ENCODE data around the gene SLC12A5.

The SLC12A5 gene

GRCh38 chr20:46006022-46006705 lies 22.9 kb upstream of the SLC12A5 start:
- peak; percentile 88 for FAIRE-seq
- no peak for DNase-seq (ENCODE audit: insufficient read length, low spot score)

GRCh38 chr20:46006964-46007363 lies 22.1 kb upstream of the SLC12A5 start:
- DNase-seq (ENCODE audit: insufficient read length, low spot score) (no peak), FAIRE-seq (no peak)

DNA sequence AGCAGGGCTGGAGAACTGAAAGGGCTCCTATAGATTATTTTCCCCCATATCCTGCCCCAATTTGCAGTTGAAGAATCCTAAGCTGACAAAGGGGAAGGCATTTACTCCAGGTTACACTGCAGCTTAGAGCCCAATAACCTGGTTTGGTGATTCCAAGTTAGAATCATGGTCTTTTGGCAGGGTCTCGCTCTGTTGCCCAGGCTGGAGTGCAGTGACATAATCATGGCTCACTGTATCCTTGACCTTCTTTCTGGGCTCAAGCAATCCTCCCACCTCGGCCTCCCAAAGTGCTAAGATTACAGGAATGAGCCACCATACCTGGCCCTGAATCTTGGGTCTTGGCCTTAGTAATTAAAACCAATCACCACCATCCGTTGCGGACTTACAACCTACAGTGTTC lies 21.3 kb upstream of the SLC12A5 start:
- FAIRE-seq = no peak

DNA sequence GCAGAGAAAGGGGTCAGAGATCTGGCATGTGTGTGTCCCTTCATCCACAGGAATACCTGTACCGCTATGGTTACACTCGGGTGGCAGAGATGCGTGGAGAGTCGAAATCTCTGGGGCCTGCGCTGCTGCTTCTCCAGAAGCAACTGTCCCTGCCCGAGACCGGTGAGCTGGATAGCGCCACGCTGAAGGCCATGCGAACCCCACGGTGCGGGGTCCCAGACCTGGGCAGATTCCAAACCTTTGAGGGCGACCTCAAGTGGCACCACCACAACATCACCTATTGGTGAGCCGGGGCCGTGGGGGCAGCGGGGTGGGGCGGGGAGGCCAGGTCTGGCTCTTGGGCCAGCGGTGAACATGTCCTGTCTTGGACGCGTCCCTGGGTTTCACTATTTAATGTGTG lies 19.2 kb upstream of the SLC12A5 start:
- DNase-seq (ENCODE audit: insufficient read length, low spot score) (no peak), FAIRE-seq (no peak)

More for the DNA sequence above, 21.3 kb upstream of the SLC12A5 start:
- DNase-seq (ENCODE audit: insufficient read length, low spot score) = no peak

DNA sequence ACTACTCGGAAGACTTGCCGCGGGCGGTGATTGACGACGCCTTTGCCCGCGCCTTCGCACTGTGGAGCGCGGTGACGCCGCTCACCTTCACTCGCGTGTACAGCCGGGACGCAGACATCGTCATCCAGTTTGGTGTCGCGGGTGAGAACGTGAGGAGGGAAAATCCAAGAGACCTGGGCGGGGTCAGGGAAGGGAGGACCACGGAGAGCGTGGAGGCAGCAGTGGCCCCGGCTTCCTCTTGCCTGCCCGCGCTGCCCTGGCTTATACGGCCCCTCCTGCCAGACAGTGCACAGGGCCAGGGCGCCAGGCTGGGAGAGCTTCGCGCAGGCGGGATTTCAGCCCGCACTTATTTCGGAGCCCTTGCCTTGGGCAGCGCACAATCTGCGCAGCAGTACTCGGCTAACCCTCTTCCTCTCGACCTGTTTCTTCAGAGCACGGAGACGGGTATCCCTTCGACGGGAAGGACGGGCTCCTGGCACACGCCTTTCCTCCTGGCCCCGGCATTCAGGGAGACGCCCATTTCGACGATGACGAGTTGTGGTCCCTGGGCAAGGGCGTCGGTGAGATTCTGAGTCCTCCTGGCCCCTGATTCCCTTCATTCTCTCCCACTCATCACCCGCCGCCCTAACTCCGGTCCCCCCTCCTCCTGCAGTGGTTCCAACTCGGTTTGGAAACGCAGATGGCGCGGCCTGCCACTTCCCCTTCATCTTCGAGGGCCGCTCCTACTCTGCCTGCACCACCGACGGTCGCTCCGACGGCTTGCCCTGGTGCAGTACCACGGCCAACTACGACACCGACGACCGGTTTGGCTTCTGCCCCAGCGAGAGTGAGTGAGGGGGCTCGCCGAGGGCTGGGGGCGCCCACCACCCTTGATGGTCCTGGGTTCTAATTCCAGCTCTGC lies 18.3 kb upstream of the SLC12A5 start:
- no peak for DNase-seq (ENCODE audit: insufficient read length, low spot score)
- FAIRE-seq = peak; percentile 59

GRCh38 chr20:46011631-46012482 lies 17.2 kb upstream of the SLC12A5 start:
- FAIRE-seq = peak; percentile 58
- no peak for DNase-seq (ENCODE audit: insufficient read length, low spot score)

GRCh38 chr20:46012921-46013320 lies 16.1 kb upstream of the SLC12A5 start:
- no peak for DNase-seq (ENCODE audit: insufficient read length, low spot score)
- peak; percentile 31 for FAIRE-seq

- FAIRE-seq (no peak), DNase-seq (ENCODE audit: insufficient read length, low spot score) (no peak)
These were observed 15.6 kb upstream of the SLC12A5 start for GRCh38 chr20:46013322-46013828.

- FAIRE-seq (peak; percentile 93), DNase-seq (ENCODE audit: insufficient read length, low spot score) (peak; percentile 90)
These were observed 15.0 kb upstream of the SLC12A5 start for GRCh38 chr20:46013829-46014516.

GRCh38 chr20:46014517-46015396 lies 14.3 kb upstream of the SLC12A5 start:
- peak; percentile 51 for FAIRE-seq

GRCh38 chr20:46017272-46017671 lies 11.7 kb upstream of the SLC12A5 start:
- no peak for DNase-seq (ENCODE audit: insufficient read length, low spot score)
- FAIRE-seq = peak; percentile 65

More at GRCh38 chr20:46014517-46015396, 14.3 kb upstream of the SLC12A5 start:
- DNase-seq (ENCODE audit: insufficient read length, low spot score) = no peak

- no peak for FAIRE-seq
- DNase-seq (ENCODE audit: insufficient read length, low spot score) = no peak
These were observed 10.9 kb upstream of the SLC12A5 start for GRCh38 chr20:46018112-46018511.

DNA sequence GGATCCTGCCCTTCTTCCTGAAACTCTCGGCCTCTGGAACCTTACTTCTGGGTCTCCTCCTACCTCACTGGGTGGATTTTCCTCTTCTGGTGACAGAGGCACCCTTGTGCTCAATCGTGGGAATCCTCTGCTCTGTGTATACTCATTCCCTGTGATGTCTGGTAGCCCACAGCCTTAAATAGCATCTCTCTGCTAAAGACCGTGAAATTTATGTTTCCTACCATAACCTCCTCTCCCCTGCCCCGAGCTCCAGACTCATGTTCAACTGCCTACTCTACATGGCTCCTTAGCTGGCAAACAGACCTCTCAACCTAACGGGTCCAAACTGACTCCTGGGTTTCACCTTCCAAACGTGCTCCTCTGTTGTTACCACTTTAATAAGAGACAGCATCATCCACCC lies 10.4 kb upstream of the SLC12A5 start:
- DNase-seq (ENCODE audit: insufficient read length, low spot score) (no peak), FAIRE-seq (peak; percentile 42)

- FAIRE-seq (no peak), DNase-seq (ENCODE audit: insufficient read length, low spot score) (no peak)
These were observed 8.5 kb upstream of the SLC12A5 start for GRCh38 chr20:46020555-46020954.

DNA sequence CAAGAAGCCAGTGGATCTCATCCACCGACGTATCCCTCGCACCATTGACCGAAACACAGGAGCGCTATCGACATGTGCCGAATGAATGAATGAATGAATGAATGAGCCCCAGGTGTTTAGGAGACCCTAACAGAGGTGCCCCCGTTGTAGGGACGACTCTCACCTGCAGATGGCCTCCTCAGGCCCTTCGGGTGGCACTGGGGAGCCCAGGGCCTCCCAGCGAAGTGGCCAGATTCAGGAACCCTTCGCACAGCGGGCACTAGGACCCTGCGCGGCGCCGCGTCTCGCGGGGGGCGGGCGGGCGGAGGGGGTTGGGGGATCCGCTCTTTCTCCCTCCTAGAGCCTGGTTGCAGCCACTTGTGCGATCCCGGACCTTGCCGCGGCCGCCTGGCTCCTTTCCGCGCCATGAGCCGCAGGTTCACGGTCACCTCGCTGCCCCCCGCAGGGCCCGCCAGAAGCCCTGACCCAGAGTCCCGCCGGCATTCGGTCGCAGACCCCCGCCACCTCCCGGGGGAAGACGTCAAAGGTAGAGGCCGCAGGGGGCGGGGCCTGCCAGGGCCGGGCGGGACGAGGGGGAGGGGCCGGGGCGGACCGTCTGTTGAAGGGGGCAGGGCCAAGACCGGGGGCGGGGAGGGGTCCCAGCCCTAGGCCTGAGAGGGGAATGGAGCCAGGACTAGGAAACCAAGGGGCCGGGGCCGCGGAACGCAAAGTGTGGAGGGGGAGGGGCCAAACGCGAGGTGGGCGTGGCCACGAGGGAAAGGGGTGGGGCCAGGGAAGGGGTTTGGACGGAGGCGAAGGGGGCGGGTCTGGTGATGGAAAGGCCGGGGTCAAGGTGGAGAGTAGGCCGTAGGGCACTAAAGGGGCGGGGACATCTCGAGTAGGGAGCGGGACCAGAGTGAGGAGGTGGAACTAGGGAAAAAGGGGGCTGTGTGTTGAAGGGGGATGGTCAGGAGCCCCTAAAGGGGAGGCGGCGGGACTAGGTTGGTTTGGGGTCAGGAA lies 7.4 kb upstream of the SLC12A5 start:
- DNase-seq (ENCODE audit: insufficient read length, low spot score) (peak; percentile 95), FAIRE-seq (peak; percentile 92)

- peak; percentile 46 for FAIRE-seq
- DNase-seq (ENCODE audit: insufficient read length, low spot score) = peak; percentile 79
These were observed 6.4 kb upstream of the SLC12A5 start for GRCh38 chr20:46022411-46023147.

DNA sequence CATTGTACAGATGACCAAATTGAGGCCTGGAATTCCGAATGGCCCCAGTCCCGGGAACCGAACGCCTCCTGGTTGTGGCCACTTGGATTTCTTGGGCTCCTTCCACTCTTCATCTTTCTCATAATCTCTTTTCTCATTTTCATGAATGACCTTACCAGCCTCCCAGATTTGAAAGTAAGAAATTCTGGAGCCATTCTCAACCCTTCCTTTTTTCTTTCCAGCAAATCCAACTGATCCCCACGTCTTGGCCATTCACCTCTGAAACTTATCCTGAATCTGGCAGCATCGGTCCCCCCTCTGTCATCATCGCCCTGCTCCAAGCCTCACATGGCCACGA lies 5.9 kb upstream of the SLC12A5 start:
- FAIRE-seq (no peak), DNase-seq (ENCODE audit: insufficient read length, low spot score) (no peak)

All from HTR-8/SVneo (cell line).